Glutamatergic neuron (in vitro differentiated cells): ENCODE results near the gene CCDC106. TPM values are rescaled to one million over a fixed set of nuclear protein-coding genes. Genes with fewer than 3 reads are reported as not detected.

ENCODE experiments used
- DNase-seq: peaks from one replicate; pipeline ENCODE4 v3.0.0; 2022
- H3K27ac Mint-ChIP-seq: one replicate; pipeline ENCODE4 v1.8.0; 2020; ENCODE audit warnings: mild to moderate bottlenecking, mixed read lengths, inconsistent platforms; ENCODE audit not compliant: unreplicated experiment
- H3K27me3 Mint-ChIP-seq: one replicate; pipeline ENCODE4 v1.8.0; 2020; ENCODE audit warnings: mild to moderate bottlenecking, moderate library complexity, mixed read lengths, inconsistent platforms; ENCODE audit not compliant: unreplicated experiment
- H3K36me3 Mint-ChIP-seq: one replicate; pipeline ENCODE4 v1.8.0; 2020; ENCODE audit warnings: mild to moderate bottlenecking, mixed read lengths, inconsistent platforms; ENCODE audit not compliant: unreplicated experiment
- H3K4me1 Mint-ChIP-seq: one replicate; pipeline ENCODE4 v1.8.0; 2020; ENCODE audit warnings: mild to moderate bottlenecking, low read depth, mixed read lengths, inconsistent platforms; ENCODE audit not compliant: unreplicated experiment
- H3K4me3 Mint-ChIP-seq: one replicate; pipeline ENCODE4 v1.8.0; 2020; ENCODE audit warnings: mild to moderate bottlenecking, mixed read lengths, inconsistent platforms; ENCODE audit not compliant: unreplicated experiment
- H3K9me3 Mint-ChIP-seq: one replicate; pipeline ENCODE4 v1.8.0; 2020; ENCODE audit warnings: mild to moderate bottlenecking, moderate library complexity, mixed read lengths, inconsistent platforms; ENCODE audit not compliant: unreplicated experiment
- CTCF ChIP-seq: fragments of 200-600 bp; sonication (generic); IDR thresholded peaks from one replicate; pipeline ENCODE4 v1.5.0; 2021; ENCODE audit not compliant: partially characterized antibody, unreplicated experiment
- total RNA-seq: library from RNA; stranded (reverse); fragmentation: NEBNext Ultra II Directional; extraction: Animal tissue kit (Norgen Biotek cat#: 25700); gene quantifications from one replicate; pipeline ENCODE4 v1.2.1, GENCODE V29; 2021; ENCODE audit not compliant: unreplicated experiment

Gene CCDC106
- total RNA-seq, 1 donor from 2014 or later: 32.1 TPM

DNA sequence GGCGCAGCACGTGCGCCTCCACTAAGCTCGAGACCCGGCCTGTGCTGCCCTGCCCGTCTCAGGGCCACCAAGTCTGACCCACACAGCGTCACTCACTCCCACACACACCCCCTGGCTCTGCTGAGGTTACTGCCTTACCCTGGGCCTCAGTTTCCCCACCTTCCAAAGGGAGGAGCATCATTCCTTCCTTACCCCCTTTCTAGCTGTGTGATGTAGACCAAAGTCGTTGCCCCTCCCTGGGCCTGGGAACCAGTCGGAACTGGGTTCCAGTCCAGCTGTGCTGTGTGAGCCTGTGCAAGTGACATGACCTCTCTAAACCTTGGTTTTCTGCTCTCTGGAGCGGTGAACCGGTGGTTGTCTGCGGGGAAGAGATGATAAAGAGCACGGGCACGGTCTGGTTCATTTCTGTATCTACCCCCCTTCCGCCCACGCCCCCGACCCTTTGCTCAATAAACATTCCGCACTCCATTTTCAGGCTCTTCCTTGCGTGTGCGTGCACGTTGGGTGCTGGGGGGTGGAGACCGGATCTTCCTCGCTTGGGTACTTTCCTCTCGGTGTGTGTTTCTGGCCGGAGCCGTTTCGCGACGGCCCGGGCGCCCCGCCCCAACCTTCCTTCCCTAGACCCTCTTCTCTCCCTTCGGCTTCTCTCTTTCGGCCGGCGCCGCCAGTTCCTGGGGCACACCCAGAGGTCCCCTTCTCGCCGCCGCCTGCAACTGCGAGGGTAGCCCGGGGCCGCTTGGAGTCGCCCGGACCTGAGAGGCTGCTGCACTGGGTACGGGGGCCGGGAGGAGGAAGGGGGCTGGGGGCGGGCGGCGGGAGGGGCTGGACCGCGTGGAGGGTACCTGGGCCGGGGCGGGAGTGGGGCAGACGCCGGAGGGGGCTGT, 4.8 kb upstream of the CCDC106 start, which contains the start of gene ZNF581:
Gene ZNF581 (plus strand): TSS at position 647 of the 884 bp plus-strand sequence. CDS start 923 bp downstream, outside the sequence.
- H3K36me3 Mint-ChIP-seq: no peaks in the 10 kb centered on the region
- peaks cover 16% of the 10 kb centered on the region for H3K27me3 Mint-ChIP-seq

GRCh38 chr19:55643887-55644176, 4.2 kb upstream of the CCDC106 start:
- H3K27ac Mint-ChIP-seq: peak overlapping the region; percentile 86
- TF ChIP-seq CTCF: no peak
- H3K27me3 Mint-ChIP-seq: peaks cover 16% of the 10 kb centered on the region
- peak overlapping the region; percentile 91 for H3K4me3 Mint-ChIP-seq
- no peaks in the 10 kb centered on the region for H3K36me3 Mint-ChIP-seq
- DNase-seq: no peak
- peaks cover 22% of the 10 kb centered on the region for H3K9me3 Mint-ChIP-seq
- peaks cover 23% of the 10 kb centered on the region for H3K4me1 Mint-ChIP-seq

More for the DNA sequence above, 4.8 kb upstream of the CCDC106 start, which contains the start of gene ZNF581:
- no peak for TF ChIP-seq CTCF
- peak; percentile 81 for DNase-seq
- peak within 1 kb of the TSS; percentile 97 for H3K4me3 Mint-ChIP-seq
- peaks cover 22% of the 10 kb centered on the region for H3K9me3 Mint-ChIP-seq
- H3K4me1 Mint-ChIP-seq: peaks cover 22% of the 10 kb centered on the region
- H3K27ac Mint-ChIP-seq: peak within 1 kb of the TSS; percentile 86

GRCh38 chr19:55644191-55644833, 3.7 kb upstream of the CCDC106 start:
- peaks cover 21% of the 10 kb centered on the region for H3K9me3 Mint-ChIP-seq
- no peaks in the 10 kb centered on the region for H3K36me3 Mint-ChIP-seq
- peak overlapping the region; percentile 91 for H3K4me3 Mint-ChIP-seq
- peaks cover 14% of the 10 kb centered on the region for H3K27me3 Mint-ChIP-seq
- H3K4me1 Mint-ChIP-seq: peaks cover 19% of the 10 kb centered on the region
- no peak for DNase-seq
- H3K27ac Mint-ChIP-seq: peak overlapping the region; percentile 86
- no peak for TF ChIP-seq CTCF

GRCh38 chr19:55644842-55645511, 3.0 kb upstream of the CCDC106 start:
- no peak for TF ChIP-seq CTCF
- peak overlapping the region; percentile 91 for H3K4me3 Mint-ChIP-seq
- H3K36me3 Mint-ChIP-seq: no peaks in the 10 kb centered on the region
- peaks cover 19% of the 10 kb centered on the region for H3K4me1 Mint-ChIP-seq
- DNase-seq: no peak
- no peak overlapping the region for H3K27ac Mint-ChIP-seq
- H3K27me3 Mint-ChIP-seq: peaks cover 16% of the 10 kb centered on the region
- H3K9me3 Mint-ChIP-seq: peaks cover 19% of the 10 kb centered on the region
